ENCODE data around the gene CPED1.

Gene CPED1

DNA sequence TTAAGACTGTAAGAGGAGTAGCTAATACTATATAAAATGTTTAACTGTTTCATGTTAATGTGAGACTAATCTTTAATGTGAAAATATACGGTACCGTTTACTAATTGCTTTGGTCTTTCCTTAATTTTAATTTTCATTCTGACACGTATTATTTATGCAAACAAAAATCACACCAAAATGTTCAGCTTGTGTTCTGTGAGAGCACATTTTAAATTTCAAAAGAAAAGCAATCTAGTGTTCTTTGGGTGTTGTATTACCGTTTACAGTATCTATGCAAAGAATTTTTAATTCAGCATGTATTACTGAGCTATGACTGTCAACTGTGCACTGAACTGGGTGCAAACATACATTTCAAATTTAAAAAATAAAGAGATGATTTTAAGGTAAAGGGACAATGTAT, 342.5 kb downstream of the CPED1 start:
- DNase-seq (ENCODE audit: insufficient read length, low spot score) (no peak), FAIRE-seq (peak; percentile 38)
- no peak for TF ChIP-seq CTCF (IDR thresholded peaks at IDR 0.05; ENCODE audit: insufficient read depth, missing control alignments)

DNA sequence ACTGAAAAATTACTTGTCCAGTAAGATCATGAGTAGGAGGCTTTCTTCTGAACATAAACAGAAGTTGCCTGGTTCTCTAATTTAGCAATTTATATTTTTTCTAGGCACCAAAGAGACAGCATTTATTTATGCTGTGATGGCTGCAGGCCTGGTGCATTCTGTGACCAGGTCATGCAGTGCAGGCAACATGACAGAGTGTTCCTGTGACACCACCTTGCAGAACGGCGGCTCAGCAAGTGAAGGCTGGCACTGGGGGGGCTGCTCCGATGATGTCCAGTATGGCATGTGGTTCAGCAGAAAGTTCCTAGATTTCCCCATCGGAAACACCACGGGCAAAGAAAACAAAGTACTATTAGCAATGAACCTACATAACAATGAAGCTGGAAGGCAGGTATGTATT, 343.1 kb downstream of the CPED1 start:
- TF ChIP-seq CTCF (IDR thresholded peaks at IDR 0.05; ENCODE audit: insufficient read depth, missing control alignments) = no peak

GRCh38 chr7:121334376-121334775, 345.9 kb downstream of the CPED1 start:
- TF ChIP-seq CTCF (IDR thresholded peaks at IDR 0.05; ENCODE audit: insufficient read depth, missing control alignments) = no peak
- DNase-seq (ENCODE audit: insufficient read length, low spot score) = no peak
- FAIRE-seq = no peak

More for the DNA sequence above, 343.1 kb downstream of the CPED1 start:
- no peak for DNase-seq (ENCODE audit: insufficient read length, low spot score)
- FAIRE-seq = no peak

- DNase-seq (ENCODE audit: insufficient read length, low spot score) (no peak), FAIRE-seq (no peak)
Observed at GRCh38 chr7:121334875-121335648, 346.6 kb downstream of the CPED1 start.

GRCh38 chr7:121336579-121336978, 348.1 kb downstream of the CPED1 start:
- no peak for TF ChIP-seq CTCF (IDR thresholded peaks at IDR 0.05; ENCODE audit: insufficient read depth, missing control alignments)
- no peak for FAIRE-seq

More at GRCh38 chr7:121334875-121335648, 346.6 kb downstream of the CPED1 start:
- TF ChIP-seq CTCF (IDR thresholded peaks at IDR 0.05; ENCODE audit: insufficient read depth, missing control alignments) = no peak

DNA sequence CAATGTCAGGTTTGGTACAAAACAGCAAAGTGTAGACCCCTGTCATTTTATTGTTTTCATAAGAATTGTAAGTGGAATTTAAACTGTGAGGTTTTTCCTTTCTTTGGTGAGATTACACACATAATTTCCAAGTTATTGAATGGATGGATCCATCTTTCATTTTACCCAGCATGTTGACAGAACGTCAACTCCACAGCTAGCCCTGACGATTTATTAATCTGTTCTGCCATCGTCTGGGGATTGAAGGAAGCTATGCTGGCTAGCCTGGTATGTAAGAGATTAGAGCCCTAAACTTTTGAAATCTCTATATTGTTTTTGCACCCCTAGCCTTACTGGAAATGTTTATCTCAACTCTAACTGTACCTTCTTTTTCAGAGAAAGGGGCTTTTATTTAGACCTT, 348.9 kb downstream of the CPED1 start:
- peak; percentile 75 for TF ChIP-seq CTCF (IDR thresholded peaks at IDR 0.05; ENCODE audit: insufficient read depth, missing control alignments)
- DNase-seq (ENCODE audit: insufficient read length, low spot score) = no peak
- FAIRE-seq = peak; percentile 70

More at GRCh38 chr7:121336579-121336978, 348.1 kb downstream of the CPED1 start:
- no peak for DNase-seq (ENCODE audit: insufficient read length, low spot score)

DNA sequence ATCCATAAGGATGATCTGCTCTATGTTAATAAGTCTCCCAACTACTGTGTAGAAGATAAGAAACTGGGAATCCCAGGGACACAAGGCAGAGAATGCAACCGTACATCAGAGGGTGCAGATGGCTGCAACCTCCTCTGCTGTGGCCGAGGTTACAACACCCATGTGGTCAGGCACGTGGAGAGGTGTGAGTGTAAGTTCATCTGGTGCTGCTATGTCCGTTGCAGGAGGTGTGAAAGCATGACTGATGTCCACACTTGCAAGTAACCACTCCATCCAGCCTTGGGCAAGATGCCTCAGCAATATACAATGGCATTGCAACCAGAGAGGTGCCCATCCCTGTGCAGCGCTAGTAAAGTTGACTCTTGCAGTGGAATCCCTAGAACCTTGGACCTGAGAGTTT, 350.6 kb downstream of the CPED1 start:
- no peak for TF ChIP-seq CTCF (IDR thresholded peaks at IDR 0.05; ENCODE audit: insufficient read depth, missing control alignments)
- DNase-seq (ENCODE audit: insufficient read length, low spot score) (no peak), FAIRE-seq (no peak)
